ENCODE data around the gene NTN1. TPM values are rescaled to one million over a fixed set of nuclear protein-coding genes. Genes with fewer than 3 reads are reported as not detected.

NTN1 gene
- total RNA-seq, 1 experiment from 2014 or later: not detected

GRCh38 chr17:9212376-9213302, 191.3 kb downstream of the NTN1 start:
- no peak for DNase-seq (ENCODE audit: low read depth)

- DNase-seq (ENCODE audit: low read depth): no peak
Measured at GRCh38 chr17:9213303-9213640, 192.0 kb downstream of the NTN1 start.

GRCh38 chr17:9215465-9215864, 194.2 kb downstream of the NTN1 start:
- DNase-seq (ENCODE audit: low read depth): no peak

GRCh38 chr17:9217151-9218056, 196.1 kb downstream of the NTN1 start:
- peak; percentile 30 for DNase-seq (ENCODE audit: low read depth)

- no peak for DNase-seq (ENCODE audit: low read depth)
Measured at GRCh38 chr17:9218064-9218635, 196.8 kb downstream of the NTN1 start.

GRCh38 chr17:9218911-9219310, 197.6 kb downstream of the NTN1 start:
- DNase-seq (ENCODE audit: low read depth): no peak

- DNase-seq (ENCODE audit: low read depth): no peak
Measured at GRCh38 chr17:9219631-9220397, 198.5 kb downstream of the NTN1 start.

GRCh38 chr17:9220398-9221146, 199.3 kb downstream of the NTN1 start:
- no peak for DNase-seq (ENCODE audit: low read depth)

GRCh38 chr17:9221147-9221921, 200.0 kb downstream of the NTN1 start:
- DNase-seq (ENCODE audit: low read depth): no peak

GRCh38 chr17:9221922-9222180, 200.5 kb downstream of the NTN1 start:
- DNase-seq (ENCODE audit: low read depth): no peak

- DNase-seq (ENCODE audit: low read depth): no peak
Measured at GRCh38 chr17:9223531-9223930, 202.2 kb downstream of the NTN1 start.

GRCh38 chr17:9224485-9224884, 203.2 kb downstream of the NTN1 start:
- no peak for DNase-seq (ENCODE audit: low read depth)

- DNase-seq (ENCODE audit: low read depth): no peak
Measured at GRCh38 chr17:9225305-9226101, 204.2 kb downstream of the NTN1 start.

- DNase-seq (ENCODE audit: low read depth): no peak
Measured at GRCh38 chr17:9226130-9226793, 205.0 kb downstream of the NTN1 start.

- no peak for DNase-seq (ENCODE audit: low read depth)
Measured at GRCh38 chr17:9226794-9227135, 205.5 kb downstream of the NTN1 start.

- DNase-seq (ENCODE audit: low read depth): no peak
Measured at GRCh38 chr17:9227819-9228407, 206.6 kb downstream of the NTN1 start.

- peak; percentile 20 for DNase-seq (ENCODE audit: low read depth)
Measured at GRCh38 chr17:9228408-9229159, 207.3 kb downstream of the NTN1 start.
